K562 treated with DMSO at 1 percent for 24 hours (cell line): Measurements from ENCODE around the gene PCDHB15. TPM values are rescaled to one million over a fixed set of nuclear protein-coding genes. Genes with fewer than 3 reads are reported as not detected.

ENCODE experiments used
- total RNA-seq: library from RNA; unstranded; fragments of 300-600 nt; gene quantifications from 2 replicates; pipeline ENCODE4 v1.2.3, GENCODE V29; 2022; ENCODE audit warnings: low read depth; ENCODE audit not compliant: insufficient read depth

The PCDHB15 gene
- total RNA-seq, result 0.35 and 0.52 TPM in 2 replicates

DNA sequence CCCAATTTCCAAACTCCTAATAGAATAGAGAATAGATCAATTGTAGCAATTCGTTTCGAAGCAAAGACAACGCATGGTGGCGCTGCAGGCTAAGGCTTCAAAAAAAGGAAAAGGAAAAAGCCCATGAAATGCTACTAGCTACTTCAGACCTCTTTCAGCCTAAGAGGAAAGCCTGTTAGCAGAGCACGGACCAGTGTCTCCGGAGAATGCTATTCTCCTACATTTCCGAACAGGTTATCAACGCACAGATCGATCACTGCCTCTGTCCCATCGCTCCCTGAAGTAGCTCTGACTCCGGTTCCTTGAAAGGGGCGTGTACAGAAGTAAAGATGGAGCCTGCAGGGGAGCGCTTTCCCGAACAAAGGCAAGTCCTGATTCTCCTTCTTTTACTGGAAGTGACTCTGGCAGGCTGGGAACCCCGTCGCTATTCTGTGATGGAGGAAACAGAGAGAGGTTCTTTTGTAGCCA is at the start of gene PCDHB15:
TSS of gene PCDHB15 (plus strand) at position 146 of the 468 bp plus-strand sequence. CDS start at position 330, 184 bp downstream.

GRCh38 chr5:141199359-141200235 is 45.6 kb upstream of the PCDHB15 start, which contains the start of gene PCDHB11:
TSS of gene PCDHB11 (plus strand) at chr5:141199627. CDS start at chr5:141199775, 148 bp downstream.

GRCh38 chr5:141208478-141208877 is 36.7 kb upstream of the PCDHB15 start, which contains the start of gene PCDHB12:
TSS of gene PCDHB12 (plus strand) at chr5:141208719. CDS start at chr5:141208908, 189 bp downstream.

DNA sequence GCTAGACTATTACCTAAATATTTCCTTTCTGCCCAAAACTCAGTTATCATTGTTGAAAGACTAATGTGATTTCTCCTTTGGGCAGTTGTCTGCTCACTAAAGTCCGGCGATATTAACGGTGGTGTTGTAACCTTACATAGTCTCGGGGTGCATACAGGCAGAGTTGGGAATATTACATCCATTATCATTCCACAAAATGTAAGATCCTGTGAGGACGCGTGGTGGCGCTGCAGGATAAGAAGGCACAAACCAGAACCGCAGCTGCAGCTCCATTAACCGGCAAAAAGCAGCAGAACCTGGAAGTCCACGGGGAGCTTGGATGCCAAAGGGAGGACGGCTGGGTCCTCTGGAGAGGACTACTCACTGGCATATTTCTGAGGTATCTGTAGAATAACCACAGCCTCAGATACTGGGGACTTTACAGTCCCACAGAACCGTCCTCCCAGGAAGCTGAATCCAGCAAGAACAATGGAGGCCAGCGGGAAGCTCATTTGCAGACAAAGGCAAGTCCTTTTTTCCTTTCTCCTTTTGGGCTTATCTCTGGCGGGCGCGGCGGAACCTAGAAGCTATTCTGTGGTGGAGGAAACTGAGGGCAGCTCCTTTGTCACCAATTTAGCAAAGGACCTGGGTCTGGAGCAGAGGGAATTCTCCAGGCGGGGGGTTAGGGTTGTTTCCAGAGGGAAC is 31.4 kb upstream of the PCDHB15 start, which contains the start of gene PCDHB13:
TSS of gene PCDHB13 (plus strand) at position 264 of the 684 bp plus-strand sequence. CDS start at position 469, 205 bp downstream.

GRCh38 chr5:141223112-141223783 is 21.9 kb upstream of the PCDHB15 start, which contains the start of gene PCDHB14:
TSS of gene PCDHB14 (plus strand) at chr5:141223343. CDS start at chr5:141223506, 163 bp downstream.

Other genes starting within 250 kb of the PCDHB15 start
- not detected in 2 replicates for gene PCDHB1, start 194.0 kb upstream of the PCDHB15 start, total RNA-seq
- gene PCDHB2, start 150.8 kb upstream of the PCDHB15 start, total RNA-seq, result 0.44 and 0.59 TPM in 2 replicates
- gene PCDHB3, start 144.9 kb upstream of the PCDHB15 start, total RNA-seq, result 0.31 and 0.35 TPM in 2 replicates
- gene PCDHB4, start 123.6 kb upstream of the PCDHB15 start, total RNA-seq, result 0.08 TPM in 1 of 2 replicates, not detected in the other
- gene PCDHB5, start 110.2 kb upstream of the PCDHB15 start, total RNA-seq, result 0.23 TPM in 1 of 2 replicates, not detected in the other
- not detected in 2 replicates for gene PCDHB6, start 95.3 kb upstream of the PCDHB15 start, total RNA-seq
- 0.06 TPM in 1 of 2 replicates, not detected in the other for gene PCDHB7, start 72.8 kb upstream of the PCDHB15 start, total RNA-seq
- gene PCDHB8, start 67.6 kb upstream of the PCDHB15 start, total RNA-seq, result 0.09 TPM in 1 of 2 replicates, not detected in the other
- not detected in 2 replicates for gene PCDHB16, start 63.0 kb upstream of the PCDHB15 start, total RNA-seq
- gene PCDHB9, start 58.2 kb upstream of the PCDHB15 start, total RNA-seq, result not detected in 2 replicates
- not detected in 2 replicates for gene PCDHB10, start 53.0 kb upstream of the PCDHB15 start, total RNA-seq
- gene PCDHB11, start 45.8 kb upstream of the PCDHB15 start, total RNA-seq, result 0.13 TPM in 1 of 2 replicates, not detected in the other
- not detected in 2 replicates for gene PCDHB12, start 36.7 kb upstream of the PCDHB15 start, total RNA-seq
- gene PCDHB13, start 31.5 kb upstream of the PCDHB15 start, total RNA-seq, result 0.16 and 0.22 TPM in 2 replicates
- gene PCDHB14, start 22.1 kb upstream of the PCDHB15 start, total RNA-seq, result 0.21 TPM in 1 of 2 replicates, not detected in the other
- not detected in 2 replicates for gene SLC25A2, start 58.7 kb downstream of the PCDHB15 start, total RNA-seq
- 95.8 and 97.2 TPM in 2 replicates for gene TAF7, start 75.4 kb downstream of the PCDHB15 start, total RNA-seq
- 0.16 and 0.29 TPM in 2 replicates for gene PCDHGA1, start 85.1 kb downstream of the PCDHB15 start, total RNA-seq
- 0.54 and 0.63 TPM in 2 replicates for gene PCDHGA2, start 93.4 kb downstream of the PCDHB15 start, total RNA-seq
- 0.50 and 0.89 TPM in 2 replicates for gene PCDHGA3, start 98.4 kb downstream of the PCDHB15 start, total RNA-seq
- gene PCDHGB1, start 104.7 kb downstream of the PCDHB15 start, total RNA-seq, result 0.43 and 0.52 TPM in 2 replicates
- 0.52 and 1.2 TPM in 2 replicates for gene PCDHGA4, start 109.6 kb downstream of the PCDHB15 start, total RNA-seq
- 0.51 and 0.63 TPM in 2 replicates for gene PCDHGB2, start 114.6 kb downstream of the PCDHB15 start, total RNA-seq
- gene PCDHGA5, start 118.8 kb downstream of the PCDHB15 start, total RNA-seq, result 0.22 and 0.44 TPM in 2 replicates
- 0.51 and 0.56 TPM in 2 replicates for gene PCDHGB3, start 124.8 kb downstream of the PCDHB15 start, total RNA-seq
- 0.27 and 0.39 TPM in 2 replicates for gene PCDHGA6, start 128.5 kb downstream of the PCDHB15 start, total RNA-seq
- 0.37 TPM in 2 replicates for gene PCDHGA7, start 137.3 kb downstream of the PCDHB15 start, total RNA-seq
- 0.12 and 0.16 TPM in 2 replicates for gene PCDHGB4, start 142.3 kb downstream of the PCDHB15 start, total RNA-seq
- 0.43 and 0.49 TPM in 2 replicates for gene PCDHGA8, start 147.2 kb downstream of the PCDHB15 start, total RNA-seq
- gene PCDHGB5, start 152.6 kb downstream of the PCDHB15 start, total RNA-seq, result 0.42 and 0.75 TPM in 2 replicates
- 0.17 TPM in 1 of 2 replicates, not detected in the other for gene PCDHGA9, start 157.4 kb downstream of the PCDHB15 start, total RNA-seq
- gene PCDHGB6, start 162.6 kb downstream of the PCDHB15 start, total RNA-seq, result 0.16 and 0.27 TPM in 2 replicates
- 0.07 TPM in 1 of 2 replicates, not detected in the other for gene PCDHGA10, start 167.6 kb downstream of the PCDHB15 start, total RNA-seq
- not detected in 2 replicates for gene PCDHGB7, start 172.3 kb downstream of the PCDHB15 start, total RNA-seq
- gene PCDHGA11, start 175.7 kb downstream of the PCDHB15 start, total RNA-seq, result 0.15 TPM in 1 of 2 replicates, not detected in the other
- gene PCDHGA12, start 185.1 kb downstream of the PCDHB15 start, total RNA-seq, result 0.06 TPM in 1 of 2 replicates, not detected in the other
- gene PCDHGC3, start 230.6 kb downstream of the PCDHB15 start, total RNA-seq, result not detected in 2 replicates
- not detected in 2 replicates for gene PCDHGC4, start 239.6 kb downstream of the PCDHB15 start, total RNA-seq
- not detected in 2 replicates for gene PCDHGC5, start 243.7 kb downstream of the PCDHB15 start, total RNA-seq